Loucy (cell line): Measurements from ENCODE around the gene NOM1.

Experiments used
- H2AFZ ChIP-seq: fragments of 200-600 bp; sonication (generic); 2 replicates; pipeline ENCODE4 v1.6.0; 2016; ENCODE audit warnings: antibody characterized with exemption, mild to moderate bottlenecking, low read length, moderate library complexity
- H3F3A ChIP-seq: fragments of 200-600 bp; 2 replicates; pipeline ENCODE4 v1.6.0; 2016; ENCODE audit warnings: antibody characterized with exemption, low read depth, mild to moderate bottlenecking
- H3K27me3 ChIP-seq: fragments of 200-600 bp; sonication (generic); 2 replicates; pipeline ENCODE4 v1.6.1; 2014; ENCODE audit warnings: low read length, mild to moderate bottlenecking; ENCODE audit not compliant: insufficient read depth, poor library complexity, severe bottlenecking
- H3K36me3 ChIP-seq: fragments of 200-600 bp; sonication (generic); 2 replicates; pipeline ENCODE4 v1.6.1; 2016; ENCODE audit warnings: low read length; ENCODE audit not compliant: insufficient read depth
- H3K4me1 ChIP-seq: fragments of 200-600 bp; sonication (generic); 2 replicates; pipeline ENCODE4 v1.5.1; 2014; ENCODE audit warnings: low read length, mild to moderate bottlenecking; ENCODE audit not compliant: insufficient read depth, poor library complexity, severe bottlenecking
- H3K4me2 ChIP-seq: fragments of 200-600 bp; sonication (generic); 2 replicates; pipeline ENCODE4 v1.6.0; 2014; ENCODE audit warnings: antibody characterized with exemption, low read length, low read depth, mild to moderate bottlenecking; ENCODE audit not compliant: poor library complexity, severe bottlenecking
- H3K4me3 ChIP-seq: fragments of 200-600 bp; sonication (generic); 2 replicates; pipeline ENCODE4 v1.5.1; 2014; ENCODE audit warnings: low read length, mild to moderate bottlenecking, mixed read lengths; ENCODE audit not compliant: poor library complexity, severe bottlenecking
- H3K79me2 ChIP-seq: fragments of 200-600 bp; sonication (generic); 2 replicates; pipeline ENCODE4 v1.6.1; 2014; ENCODE audit warnings: low read length; ENCODE audit not compliant: insufficient read depth
- H3K9ac ChIP-seq: fragments of 200-600 bp; sonication (generic); 2 replicates; pipeline ENCODE4 v1.6.0; 2014; ENCODE audit warnings: mild to moderate bottlenecking, low read depth, low read length, moderate library complexity; ENCODE audit not compliant: poor library complexity, severe bottlenecking
- H3K9me2 ChIP-seq: fragments of 200-600 bp; sonication (generic); replicated peaks from 2 replicates; pipeline ENCODE4 v1.6.1; 2016; ENCODE audit warnings: low read depth, low read length, mixed read lengths
- H3K9me3 ChIP-seq: fragments of 200-600 bp; sonication (generic); 2 replicates; pipeline ENCODE4 v1.6.1; 2014; ENCODE audit warnings: mild to moderate bottlenecking, antibody characterized with exemption, low read length, low read depth; ENCODE audit not compliant: insufficient read depth
- H4K20me1 ChIP-seq: fragments of 200-600 bp; sonication (generic); 2 replicates; pipeline ENCODE4 v1.6.0; 2014; ENCODE audit warnings: antibody characterized with exemption, low read length, mild to moderate bottlenecking; ENCODE audit not compliant: insufficient read depth, poor library complexity, severe bottlenecking
- EZH2phosphoT487 ChIP-seq: fragments of 200-600 bp; IDR thresholded peaks from 2 replicates; pipeline ENCODE4 v1.6.1; 2018; ENCODE audit warnings: antibody characterized with exemption, mild to moderate bottlenecking, moderate library complexity, borderline replicate concordance
- TF ChIP-seq, protein P1 (sequence below): fragments of 200-600 bp; sonication (generic); conservative IDR thresholded peaks from 2 replicates; pipeline ENCODE4 v1.5.1; 2014; ENCODE audit warnings: mild to moderate bottlenecking, antibody characterized with exemption, low read length

NOM1 gene

DNA sequence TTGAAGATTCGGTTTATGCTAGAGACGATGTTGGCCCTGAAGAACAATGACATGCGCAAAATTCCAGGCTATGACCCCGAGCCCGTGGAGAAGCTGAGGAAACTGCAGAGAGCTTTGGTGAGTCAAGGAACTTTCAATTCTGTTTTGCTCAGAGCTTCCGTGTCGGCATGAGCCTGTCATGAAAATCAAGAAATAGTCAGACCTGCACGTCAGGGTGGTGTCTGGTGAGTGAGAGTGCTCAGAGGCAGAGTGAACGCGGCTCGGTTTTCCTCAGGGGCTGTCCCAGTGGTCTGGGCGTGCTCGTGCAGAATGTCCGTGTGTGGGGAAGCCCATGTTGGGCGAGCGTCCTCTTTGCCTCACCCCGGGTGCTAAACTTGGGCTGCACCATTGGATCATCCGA lies 12.6 kb downstream of the NOM1 start:
- Histone ChIP-seq H2AFZ (no peak overlapping the region), H3K9me3 (no peaks in the 10 kb centered on the region), H4K20me1 (no peaks in the 10 kb centered on the region), H3K36me3 (peaks cover 89% of the 10 kb centered on the region; the same call in 1 of the 2 replicates), H3K4me1 (no peaks in the 10 kb centered on the region), H3K9me2 (no peaks in the 10 kb centered on the region), H3K9ac (no peak overlapping the region), H3K27me3 (no peaks in the 10 kb centered on the region), H3K4me2 (no peak overlapping the region), H3F3A (no peaks in the 10 kb centered on the region), H3K79me2 (peaks cover 10% of the 10 kb centered on the region; the same call in 1 of the 2 replicates), H3K4me3 (no peak overlapping the region)
- no peak for TF ChIP-seq EZH2phosphoT487
- TF ChIP-seq, protein P1, sequence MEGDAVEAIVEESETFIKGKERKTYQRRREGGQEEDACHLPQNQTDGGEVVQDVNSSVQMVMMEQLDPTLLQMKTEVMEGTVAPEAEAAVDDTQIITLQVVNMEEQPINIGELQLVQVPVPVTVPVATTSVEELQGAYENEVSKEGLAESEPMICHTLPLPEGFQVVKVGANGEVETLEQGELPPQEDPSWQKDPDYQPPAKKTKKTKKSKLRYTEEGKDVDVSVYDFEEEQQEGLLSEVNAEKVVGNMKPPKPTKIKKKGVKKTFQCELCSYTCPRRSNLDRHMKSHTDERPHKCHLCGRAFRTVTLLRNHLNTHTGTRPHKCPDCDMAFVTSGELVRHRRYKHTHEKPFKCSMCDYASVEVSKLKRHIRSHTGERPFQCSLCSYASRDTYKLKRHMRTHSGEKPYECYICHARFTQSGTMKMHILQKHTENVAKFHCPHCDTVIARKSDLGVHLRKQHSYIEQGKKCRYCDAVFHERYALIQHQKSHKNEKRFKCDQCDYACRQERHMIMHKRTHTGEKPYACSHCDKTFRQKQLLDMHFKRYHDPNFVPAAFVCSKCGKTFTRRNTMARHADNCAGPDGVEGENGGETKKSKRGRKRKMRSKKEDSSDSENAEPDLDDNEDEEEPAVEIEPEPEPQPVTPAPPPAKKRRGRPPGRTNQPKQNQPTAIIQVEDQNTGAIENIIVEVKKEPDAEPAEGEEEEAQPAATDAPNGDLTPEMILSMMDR = no peak

DNA sequence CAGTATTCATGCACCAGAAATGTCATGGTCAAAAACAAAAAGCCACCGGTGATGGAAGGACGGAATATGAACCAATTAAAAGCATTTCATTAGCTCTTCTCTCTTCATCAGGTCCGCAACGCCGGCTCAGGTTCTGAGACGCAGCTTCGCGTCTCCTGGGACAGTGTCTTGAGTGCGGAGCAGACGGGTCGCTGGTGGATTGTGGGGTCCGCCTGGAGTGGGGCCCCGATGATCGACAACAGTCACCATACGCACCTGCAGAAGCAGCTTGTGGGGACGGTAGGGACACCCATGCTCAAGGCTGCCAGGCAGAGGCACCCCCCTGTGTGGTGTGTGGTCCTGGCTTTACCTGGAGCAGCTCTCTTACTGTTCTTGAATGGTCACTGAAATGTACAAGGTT lies 13.4 kb downstream of the NOM1 start:
- TF ChIP-seq EZH2phosphoT487 = no peak
- TF ChIP-seq, protein P1 = no peak
- H3K4me3 ChIP-seq = no peak overlapping the region
- H3K9me2 ChIP-seq = no peaks in the 10 kb centered on the region
- no peak overlapping the region for H2AFZ ChIP-seq
- no peaks in the 10 kb centered on the region for H4K20me1 ChIP-seq
- H3K36me3 ChIP-seq = peaks cover 91% of the 10 kb centered on the region; the same call in 1 of the 2 replicates
- H3K9me3 ChIP-seq = no peaks in the 10 kb centered on the region
- H3K9ac ChIP-seq = no peak overlapping the region
- no peaks in the 10 kb centered on the region for H3K27me3 ChIP-seq
- H3F3A ChIP-seq = no peaks in the 10 kb centered on the region
- H3K4me1 ChIP-seq = no peaks in the 10 kb centered on the region
- no peak overlapping the region for H3K4me2 ChIP-seq
- H3K79me2 ChIP-seq = peaks cover 9% of the 10 kb centered on the region; the same call in 1 of the 2 replicates

GRCh38 chr7:156963472-156963871 lies 14.0 kb downstream of the NOM1 start:
- Histone ChIP-seq H3K4me3 (no peak overlapping the region), H3K9ac (no peak overlapping the region), H3F3A (no peaks in the 10 kb centered on the region), H3K9me2 (no peaks in the 10 kb centered on the region), H3K79me2 (peaks cover 4% of the 10 kb centered on the region; the same call in 1 of the 2 replicates), H3K4me2 (no peak overlapping the region), H4K20me1 (no peaks in the 10 kb centered on the region), H3K36me3 (peaks cover 90% of the 10 kb centered on the region; the same call in 1 of the 2 replicates), H3K9me3 (no peaks in the 10 kb centered on the region), H3K27me3 (no peaks in the 10 kb centered on the region), H2AFZ (no peak overlapping the region), H3K4me1 (no peaks in the 10 kb centered on the region)
- TF ChIP-seq, protein P1 = no peak
- TF ChIP-seq EZH2phosphoT487 = no peak
